OCI-LY3 (cell line): ENCODE results near the gene NOP16.

ENCODE experiments used
- H2AFZ ChIP-seq: fragments of 200-600, 300-600 bp; shearing (Covaris generic); 2 replicates; pipeline ENCODE4 v1.6.0; 2014; ENCODE audit warnings: antibody characterized with exemption, low read depth, low read length
- H3K27ac ChIP-seq: fragments of 200-600, 300-600 bp; sonication (generic); 2 replicates; pipeline ENCODE4 v1.5.1; 2014; ENCODE audit warnings: mild to moderate bottlenecking, low read length, moderate library complexity, mixed read lengths
- H3K27me3 ChIP-seq: fragments of 200-600, 300-600 bp; sonication (generic); 2 replicates; pipeline ENCODE4 v1.6.1; 2014; ENCODE audit warnings: low read depth, low read length, mixed read lengths
- H3K36me3 ChIP-seq: fragments of 200-600, 300-600 bp; sonication (generic); replicated peaks from 2 replicates; pipeline ENCODE3; 2014; ENCODE audit warnings: low read depth, low read length, mixed read lengths
- H3K4me1 ChIP-seq: fragments of 300-600, 200-600 bp; sonication (generic); 2 replicates; pipeline ENCODE4 v1.6.1; 2014; ENCODE audit warnings: low read length, mixed read lengths
- H3K4me2 ChIP-seq: fragments of 200-600, 300-600 bp; sonication (generic); 2 replicates; pipeline ENCODE4 v1.6.1; 2014; ENCODE audit warnings: low read length, mixed read lengths
- H3K4me3 ChIP-seq: fragments of 300-600, 200-600 bp; sonication (generic); 2 replicates; pipeline ENCODE4 v1.5.1; 2014; ENCODE audit warnings: antibody characterized with exemption, mild to moderate bottlenecking, low read length, moderate library complexity
- H3K79me2 ChIP-seq: fragments of 300-600, 200-600 bp; shearing (Covaris generic); 2 replicates; pipeline ENCODE4 v1.6.1; 2014; ENCODE audit warnings: mild to moderate bottlenecking, low read length, mixed read lengths
- H3K9ac ChIP-seq: fragments of 300-600, 200-600 bp; shearing (Covaris generic); 2 replicates; pipeline ENCODE4 v1.6.0; 2014; ENCODE audit warnings: mild to moderate bottlenecking, low read length, moderate library complexity
- H3K9me3 ChIP-seq: fragments of 200-600, 300-600 bp; shearing (Covaris generic); 2 replicates; pipeline ENCODE4 v1.6.1; 2014; ENCODE audit warnings: low read length, mixed read lengths; ENCODE audit not compliant: insufficient read depth
- H4K20me1 ChIP-seq: fragments of 200-600, 300-600 bp; sonication (generic); 2 replicates; pipeline ENCODE4 v1.6.1; 2016; ENCODE audit warnings: low read length, mixed read lengths; ENCODE audit not compliant: insufficient read depth
- CTCF ChIP-seq: fragments of 200-600, 300-600 bp; sonication (generic); IDR thresholded peaks from 2 replicates; pipeline ENCODE4 v1.5.1; 2014; ENCODE audit warnings: antibody characterized with exemption, low read length, low read depth
- EZH2phosphoT487 ChIP-seq: fragments of 200-600 bp; shearing (Covaris generic); IDR thresholded peaks from 2 replicates; pipeline ENCODE4 v1.6.1; 2018; ENCODE audit warnings: antibody characterized with exemption, mixed run types, low read depth

The NOP16 gene

GRCh38 chr5:176424181-176424580 lies 35.8 kb upstream of the NOP16 start:
- H3K9me3 ChIP-seq = 0 out of 2 replicates have a peak, but pooled peaks cover 8% of the 10 kb centered on the region
- H3K79me2 ChIP-seq = no peaks in the 10 kb centered on the region
- H3K27ac ChIP-seq = no peak overlapping the region
- no peak for TF ChIP-seq EZH2phosphoT487
- no peak for TF ChIP-seq CTCF
- no peaks in the 10 kb centered on the region for H3K4me1 ChIP-seq
- H4K20me1 ChIP-seq = no peaks in the 10 kb centered on the region
- no peak overlapping the region for H2AFZ ChIP-seq
- no peak overlapping the region for H3K9ac ChIP-seq
- H3K36me3 ChIP-seq = no peaks in the 10 kb centered on the region
- peaks cover 4% of the 10 kb centered on the region; the same call in 1 of the 2 replicates for H3K27me3 ChIP-seq
- H3K4me2 ChIP-seq = no peak overlapping the region
- H3K4me3 ChIP-seq = no peak overlapping the region

GRCh38 chr5:176420972-176421544 lies 32.7 kb upstream of the NOP16 start:
- TF ChIP-seq CTCF (no peak), EZH2phosphoT487 (no peak)
- no peak overlapping the region for H2AFZ ChIP-seq
- H4K20me1 ChIP-seq = no peaks in the 10 kb centered on the region
- H3K79me2 ChIP-seq = peaks cover under 1% of the 10 kb centered on the region; the same call in 1 of the 2 replicates
- no peak overlapping the region for H3K4me2 ChIP-seq
- H3K27ac ChIP-seq = no peak overlapping the region
- H3K9me3 ChIP-seq = 0 out of 2 replicates have a peak, but pooled peaks cover 8% of the 10 kb centered on the region
- no peak overlapping the region for H3K9ac ChIP-seq
- peaks cover 4% of the 10 kb centered on the region; the same call in 1 of the 2 replicates for H3K27me3 ChIP-seq
- H3K36me3 ChIP-seq = no peaks in the 10 kb centered on the region
- H3K4me1 ChIP-seq = peaks cover 7% of the 10 kb centered on the region
- no peak overlapping the region for H3K4me3 ChIP-seq

GRCh38 chr5:176420086-176420485 lies 31.7 kb upstream of the NOP16 start:
- Histone ChIP-seq H3K9ac (no peak overlapping the region), H3K4me3 (no peak overlapping the region), H3K27me3 (peaks cover 4% of the 10 kb centered on the region; the same call in 1 of the 2 replicates), H3K4me1 (peaks cover 13% of the 10 kb centered on the region), H3K4me2 (no peak overlapping the region), H4K20me1 (no peaks in the 10 kb centered on the region), H2AFZ (no peak overlapping the region), H3K9me3 (0 out of 2 replicates have a peak, but pooled peaks cover 7% of the 10 kb centered on the region), H3K79me2 (peaks cover 6% of the 10 kb centered on the region), H3K36me3 (no peaks in the 10 kb centered on the region), H3K27ac (no peak overlapping the region)
- no peak for TF ChIP-seq EZH2phosphoT487
- TF ChIP-seq CTCF = no peak

- H3K4me3 ChIP-seq = no peak overlapping the region
- no peak overlapping the region for H3K27ac ChIP-seq
- no peaks in the 10 kb centered on the region for H4K20me1 ChIP-seq
- TF ChIP-seq CTCF (no peak), EZH2phosphoT487 (no peak)
- H3K36me3 ChIP-seq = no peaks in the 10 kb centered on the region
- no peak overlapping the region for H2AFZ ChIP-seq
- H3K27me3 ChIP-seq = peaks cover 4% of the 10 kb centered on the region; the same call in 1 of the 2 replicates
- H3K4me1 ChIP-seq = peaks cover 15% of the 10 kb centered on the region
- H3K9me3 ChIP-seq = 0 out of 2 replicates have a peak, but pooled peaks cover 6% of the 10 kb centered on the region
- H3K4me2 ChIP-seq = no peak overlapping the region
- peaks cover 6% of the 10 kb centered on the region for H3K79me2 ChIP-seq
- H3K9ac ChIP-seq = no peak overlapping the region
These were observed 29.9 kb upstream of the NOP16 start for GRCh38 chr5:176418251-176418650.
